PFSK-1 (cell line): ENCODE results near the gene AOPEP.

Experiments
- FOXP2 ChIP-seq: optimal IDR thresholded peaks from 2 replicates; pipeline ENCODE3; 2011; ENCODE audit warnings: borderline replicate concordance, control low read depth, inconsistent platforms; ENCODE audit not compliant: insufficient read depth; ENCODE audit errors: extremely low read length, extremely low read depth
- POLR2AphosphoS5 ChIP-seq: IDR thresholded peaks from 2 replicates; pipeline ENCODE4 v1.6.1; 2012; ENCODE audit warnings: low read depth, mild to moderate bottlenecking, control low read depth, low read length, moderate library complexity
- SIN3A ChIP-seq: IDR thresholded peaks from 2 replicates; pipeline ENCODE4 v1.6.1; 2012; ENCODE audit warnings: mild to moderate bottlenecking, low read length, moderate library complexity, borderline replicate concordance; ENCODE audit not compliant: insufficient read depth
- TAF1 ChIP-seq: IDR thresholded peaks from 2 replicates; pipeline ENCODE4 v1.6.1; 2012; ENCODE audit warnings: low read length, control low read depth, borderline replicate concordance; ENCODE audit not compliant: insufficient read depth
- TF ChIP-seq, protein P1 (sequence below), 2 experiments: IDR thresholded peaks; 2 replicates each; pipeline versions ENCODE4 v1.6.1 to v1.8.0; 2011 to 2012; ENCODE audit warnings: low read depth in 2 of 2, low read length in 2 of 2, control low read depth in 1 of 2, inconsistent platforms in 1 of 2, mild to moderate bottlenecking in 1 of 2, moderate library complexity in 1 of 2; ENCODE audit not compliant: insufficient read depth in 1 of 2

The AOPEP gene

DNA sequence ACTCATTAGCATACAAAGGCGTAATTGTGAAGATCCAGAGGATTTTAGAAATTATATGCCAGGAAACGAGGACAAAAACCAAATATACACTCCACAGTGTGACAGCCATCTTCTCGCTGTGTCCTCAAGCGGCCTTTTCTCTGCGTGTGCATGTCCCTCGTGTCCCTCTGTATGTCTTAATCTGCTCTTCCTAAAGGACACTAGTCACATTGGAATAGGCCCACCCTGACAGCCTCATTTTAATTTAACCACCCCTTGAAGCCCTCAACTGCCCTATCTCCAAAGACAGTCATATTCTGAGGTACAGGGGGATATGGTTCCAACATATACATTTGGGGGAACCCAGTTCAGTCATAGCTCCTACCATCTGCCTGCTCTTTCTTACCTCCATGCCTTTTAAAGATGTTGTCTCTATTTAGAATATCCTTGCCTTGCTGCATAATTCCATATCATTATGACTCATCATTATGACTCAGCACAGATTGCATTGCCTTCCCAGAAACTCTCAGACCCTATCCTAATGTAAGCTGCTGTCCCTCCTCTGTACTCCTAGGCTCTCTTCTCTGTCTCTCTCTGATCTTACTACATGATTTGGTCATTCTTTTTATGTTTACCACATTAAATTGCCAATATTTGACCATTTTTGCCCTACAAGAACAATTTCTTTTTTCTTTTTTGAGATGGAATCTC lies 210.9 kb downstream of the AOPEP start:
- TF ChIP-seq SIN3A (no peak), TAF1 (no peak), POLR2AphosphoS5 (no peak), FOXP2 (no peak)
- TF ChIP-seq, protein P1, sequence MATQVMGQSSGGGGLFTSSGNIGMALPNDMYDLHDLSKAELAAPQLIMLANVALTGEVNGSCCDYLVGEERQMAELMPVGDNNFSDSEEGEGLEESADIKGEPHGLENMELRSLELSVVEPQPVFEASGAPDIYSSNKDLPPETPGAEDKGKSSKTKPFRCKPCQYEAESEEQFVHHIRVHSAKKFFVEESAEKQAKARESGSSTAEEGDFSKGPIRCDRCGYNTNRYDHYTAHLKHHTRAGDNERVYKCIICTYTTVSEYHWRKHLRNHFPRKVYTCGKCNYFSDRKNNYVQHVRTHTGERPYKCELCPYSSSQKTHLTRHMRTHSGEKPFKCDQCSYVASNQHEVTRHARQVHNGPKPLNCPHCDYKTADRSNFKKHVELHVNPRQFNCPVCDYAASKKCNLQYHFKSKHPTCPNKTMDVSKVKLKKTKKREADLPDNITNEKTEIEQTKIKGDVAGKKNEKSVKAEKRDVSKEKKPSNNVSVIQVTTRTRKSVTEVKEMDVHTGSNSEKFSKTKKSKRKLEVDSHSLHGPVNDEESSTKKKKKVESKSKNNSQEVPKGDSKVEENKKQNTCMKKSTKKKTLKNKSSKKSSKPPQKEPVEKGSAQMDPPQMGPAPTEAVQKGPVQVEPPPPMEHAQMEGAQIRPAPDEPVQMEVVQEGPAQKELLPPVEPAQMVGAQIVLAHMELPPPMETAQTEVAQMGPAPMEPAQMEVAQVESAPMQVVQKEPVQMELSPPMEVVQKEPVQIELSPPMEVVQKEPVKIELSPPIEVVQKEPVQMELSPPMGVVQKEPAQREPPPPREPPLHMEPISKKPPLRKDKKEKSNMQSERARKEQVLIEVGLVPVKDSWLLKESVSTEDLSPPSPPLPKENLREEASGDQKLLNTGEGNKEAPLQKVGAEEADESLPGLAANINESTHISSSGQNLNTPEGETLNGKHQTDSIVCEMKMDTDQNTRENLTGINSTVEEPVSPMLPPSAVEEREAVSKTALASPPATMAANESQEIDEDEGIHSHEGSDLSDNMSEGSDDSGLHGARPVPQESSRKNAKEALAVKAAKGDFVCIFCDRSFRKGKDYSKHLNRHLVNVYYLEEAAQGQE (IDR thresholded peaks at IDR 0.05; ENCODE audit: insufficient read depth in 1 of 2, low read depth in 2 of 2, low read length in 2 of 2) = no peak

DNA sequence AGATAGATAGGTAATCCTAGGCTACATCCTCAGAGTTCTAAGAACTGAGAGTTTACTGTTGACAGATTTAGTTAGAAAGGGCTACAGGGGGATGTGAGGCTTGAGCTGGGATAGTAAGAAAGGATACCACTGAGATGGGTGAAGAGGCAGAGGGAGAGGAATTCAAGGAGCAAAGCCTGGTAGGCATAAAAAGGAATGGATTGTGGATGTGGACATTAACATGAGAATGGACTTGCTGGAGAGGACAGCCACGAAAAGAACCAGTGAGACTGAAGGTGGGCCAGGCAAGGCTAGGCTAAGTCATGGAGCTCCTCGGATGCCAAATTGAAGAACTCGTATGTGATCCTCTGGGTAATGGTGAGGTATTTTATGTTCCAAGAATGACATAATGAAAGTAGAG lies 211.9 kb downstream of the AOPEP start:
- no peak for TF ChIP-seq SIN3A
- TF ChIP-seq FOXP2 = no peak
- TF ChIP-seq POLR2AphosphoS5 = no peak
- TF ChIP-seq, protein P1 (IDR thresholded peaks at IDR 0.05; ENCODE audit: insufficient read depth in 1 of 2, low read depth in 2 of 2, low read length in 2 of 2) = no peak
- no peak for TF ChIP-seq TAF1

DNA sequence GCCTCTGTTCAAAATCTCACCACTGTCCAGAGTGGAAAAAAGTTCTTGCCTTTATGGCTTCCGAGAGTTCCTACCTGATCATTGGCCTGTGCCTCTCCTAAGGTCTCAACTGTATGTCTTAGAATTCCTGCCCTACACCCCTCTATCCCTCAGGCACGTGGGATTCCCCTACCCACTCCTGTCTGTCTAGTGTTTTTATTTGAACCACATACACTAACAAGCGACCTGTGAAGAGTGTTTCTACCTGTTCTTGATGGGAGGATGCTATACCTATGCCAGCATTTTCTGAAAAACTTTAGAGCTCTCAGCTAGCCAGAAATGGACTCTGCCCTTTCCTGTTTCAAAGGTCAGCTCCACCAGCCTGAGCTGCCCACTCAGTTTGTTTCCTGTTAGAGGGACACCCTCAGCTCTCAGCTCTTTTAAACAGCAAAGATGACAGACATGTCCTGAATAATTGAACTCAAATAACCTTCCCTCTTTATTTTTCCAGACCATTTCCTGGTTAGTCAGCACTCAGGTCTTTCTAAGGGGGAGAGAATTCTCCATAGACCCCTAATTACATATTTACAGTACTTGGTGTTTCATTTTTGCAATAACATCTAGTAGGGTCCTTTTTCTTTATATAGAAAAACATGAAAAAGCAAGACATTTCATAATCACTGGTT lies 214.8 kb downstream of the AOPEP start:
- no peak for TF ChIP-seq POLR2AphosphoS5
- TF ChIP-seq TAF1 = no peak
- TF ChIP-seq SIN3A = no peak; the same call in 1 of the 2 replicates
- TF ChIP-seq FOXP2 = no peak
- TF ChIP-seq, protein P1 (IDR thresholded peaks at IDR 0.05; ENCODE audit: insufficient read depth in 1 of 2, low read depth in 2 of 2, low read length in 2 of 2) = no peak

DNA sequence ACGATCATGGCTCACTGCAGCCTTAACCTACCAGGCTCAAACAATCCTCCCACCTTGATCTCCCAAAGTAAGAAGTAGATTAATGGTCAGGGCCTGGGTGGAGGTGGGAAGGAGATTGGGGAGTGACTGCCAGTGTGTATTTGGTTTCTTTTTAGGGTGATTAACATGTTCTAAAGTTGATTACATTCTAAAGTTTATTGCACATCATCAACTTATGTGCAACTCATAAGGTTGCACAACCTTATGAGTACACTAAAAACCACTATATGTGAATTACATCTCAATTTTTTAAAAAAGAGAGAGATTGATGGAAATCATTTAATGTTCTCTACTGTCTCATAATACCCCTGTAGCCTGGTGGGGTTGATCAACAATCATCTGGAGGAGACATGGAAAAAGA lies 218.1 kb downstream of the AOPEP start:
- TF ChIP-seq POLR2AphosphoS5 (no peak), TAF1 (no peak), FOXP2 (no peak), SIN3A (no peak)
- TF ChIP-seq, protein P1 (IDR thresholded peaks at IDR 0.05; ENCODE audit: insufficient read depth in 1 of 2, low read depth in 2 of 2, low read length in 2 of 2) = no peak
